ENCODE data around the gene CTDNEP1.

Gene CTDNEP1

DNA sequence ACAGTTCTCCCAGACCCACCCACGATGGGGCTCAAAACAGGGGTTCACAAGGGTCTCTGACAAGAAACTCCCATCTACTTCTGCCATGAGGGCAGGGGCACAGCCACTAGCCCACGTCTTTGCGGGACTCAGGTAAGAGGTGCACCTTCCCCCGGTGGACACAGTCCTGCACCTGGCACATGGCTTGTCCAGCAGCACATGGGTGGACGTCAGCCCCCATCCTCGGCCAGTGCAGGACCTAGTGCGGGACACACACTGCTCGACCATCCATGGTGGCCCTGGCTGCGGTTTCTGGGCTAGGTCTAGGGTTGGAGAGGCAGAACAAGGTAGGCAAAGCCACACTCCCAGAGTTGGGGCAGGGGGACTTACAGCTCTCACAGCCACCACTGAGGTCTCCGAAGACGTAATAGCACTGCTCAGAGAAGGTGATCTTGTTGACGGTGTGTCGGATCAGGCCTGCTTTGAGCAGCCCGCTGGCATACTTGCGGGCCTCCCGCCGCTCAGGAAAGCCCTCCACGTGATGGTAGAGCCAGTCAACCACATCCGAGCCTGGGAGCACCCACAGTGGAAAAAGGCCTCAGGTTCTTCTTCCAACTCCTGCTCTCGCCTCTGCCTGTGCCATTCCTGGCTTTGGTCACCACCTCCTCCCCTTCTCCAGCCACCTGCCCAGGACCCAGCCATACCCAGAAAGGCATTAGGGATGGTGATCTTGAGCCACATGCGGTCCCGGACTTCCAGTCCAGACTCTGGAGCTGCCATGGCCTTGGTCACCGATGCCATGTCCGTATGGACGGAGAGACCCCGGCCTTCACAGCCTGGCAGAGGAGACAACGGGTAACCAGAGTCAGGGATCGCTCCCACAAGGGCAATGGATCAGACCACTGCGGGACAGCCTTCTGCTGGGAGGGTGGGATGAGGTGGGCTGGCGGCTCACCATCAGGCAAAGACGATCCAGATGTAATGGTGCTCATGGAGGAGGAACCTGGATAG is 24.5 kb downstream of the CTDNEP1 start:
- DNase-seq, result no peak

DNA sequence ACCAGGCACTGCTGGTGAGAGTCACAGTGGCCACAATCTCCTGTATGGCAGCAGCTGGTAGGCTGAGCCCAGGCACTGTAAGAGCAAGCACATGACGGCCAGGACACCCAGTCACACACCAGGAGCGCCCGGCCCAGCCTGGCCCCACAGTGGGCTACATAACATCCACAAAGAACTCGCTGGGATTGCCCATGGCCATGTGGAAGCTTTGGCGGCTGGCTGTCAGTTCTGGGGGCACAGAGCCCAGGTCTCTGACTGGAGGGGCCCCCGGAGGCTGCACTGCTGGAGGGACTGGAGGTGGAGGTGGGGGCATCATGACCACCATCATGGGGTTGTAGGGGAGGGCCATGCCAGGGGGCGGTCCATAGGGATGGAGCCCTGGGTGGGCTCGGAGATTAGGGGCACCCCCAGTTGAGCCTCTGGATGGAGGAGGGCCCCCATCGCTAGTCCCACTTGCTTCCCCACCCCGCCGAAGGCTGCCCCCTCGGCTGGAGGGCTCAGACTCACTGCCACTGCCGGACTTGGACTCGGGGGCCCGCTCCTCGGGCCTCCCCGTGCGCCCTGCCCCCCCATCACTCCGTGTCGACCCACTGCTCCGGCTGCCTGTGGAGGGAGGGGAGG is 25.7 kb downstream of the CTDNEP1 start:
- DNase-seq, result no peak

DNA sequence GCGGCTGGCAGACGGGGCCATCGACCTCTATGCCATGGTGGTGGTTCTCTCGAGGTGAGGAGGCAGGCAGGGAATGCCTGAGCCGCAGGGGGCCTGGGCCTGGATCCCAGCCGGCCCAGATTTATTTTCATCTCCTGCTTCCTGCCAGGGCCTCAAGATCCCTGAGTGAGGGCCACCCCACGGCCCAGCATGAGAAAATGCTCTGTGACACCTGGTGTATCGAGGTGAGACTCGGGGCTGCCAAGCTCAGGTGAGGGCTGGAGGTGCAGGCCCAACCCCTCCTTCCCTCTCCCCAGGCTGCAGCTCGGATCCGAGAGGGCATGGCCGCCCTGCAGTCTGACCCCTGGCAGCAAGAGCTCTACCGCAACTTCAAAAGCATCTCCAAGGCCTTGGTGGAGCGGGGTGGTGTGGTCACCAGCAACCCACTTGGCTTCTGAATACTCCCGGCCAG is 26.8 kb downstream of the CTDNEP1 start:
- no peak for DNase-seq

DNA sequence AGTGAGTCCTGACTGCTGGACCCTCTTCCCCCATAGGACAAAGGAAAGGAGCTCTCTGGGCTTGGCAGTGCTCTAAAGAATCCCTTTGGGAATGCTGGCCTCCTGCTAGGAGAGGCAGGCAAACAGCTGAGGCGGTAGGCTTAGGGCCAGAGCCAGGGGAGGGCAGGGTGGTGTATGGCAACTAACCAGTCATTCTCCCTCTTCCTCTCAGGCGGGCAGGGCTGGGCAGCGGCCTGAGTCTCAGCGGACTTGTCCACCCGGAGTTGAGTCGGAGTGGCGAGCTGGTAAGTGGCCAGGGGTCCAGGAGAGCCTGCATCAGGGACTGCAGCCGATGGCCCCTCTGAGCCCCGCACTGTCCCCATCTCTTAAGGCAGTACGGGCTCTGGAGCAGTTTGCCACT is 27.4 kb downstream of the CTDNEP1 start:
- no peak for DNase-seq

DNA sequence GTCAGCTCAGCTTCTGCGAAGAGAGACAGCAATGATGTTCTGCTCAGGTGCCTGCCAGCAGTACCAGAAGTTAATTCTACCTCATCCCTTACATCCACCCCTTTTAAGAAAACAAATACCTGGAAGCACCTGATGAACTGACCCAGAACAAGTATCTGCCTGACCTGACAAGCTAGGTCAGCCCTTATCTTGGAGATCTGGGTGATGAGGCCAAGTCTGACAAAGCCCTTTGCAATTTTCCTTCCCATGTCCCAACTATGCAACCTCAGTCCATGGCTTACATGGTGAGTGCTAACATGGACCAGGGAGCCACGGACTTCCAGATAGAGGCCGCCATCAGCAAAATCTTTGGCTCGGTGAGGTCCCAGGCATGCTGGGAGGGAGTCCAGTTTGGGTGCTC is 28.2 kb downstream of the CTDNEP1 start:
- no peak for DNase-seq

DNA sequence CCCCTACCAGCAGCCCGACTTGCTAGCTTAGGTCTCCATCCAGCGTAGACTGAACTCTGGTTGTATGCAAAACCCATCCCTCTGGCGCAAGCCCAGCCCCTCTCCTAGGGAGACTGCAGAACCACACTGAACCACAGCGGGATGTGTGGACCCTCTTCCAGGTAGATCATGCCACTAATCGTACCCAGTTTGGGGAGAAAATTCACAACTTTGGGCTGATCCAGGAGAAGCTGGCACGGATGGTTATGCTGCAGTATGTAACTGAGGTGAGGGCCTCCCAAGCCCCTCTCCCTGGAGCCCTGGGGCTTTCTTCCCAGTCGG is 28.6 kb downstream of the CTDNEP1 start:
- DNase-seq, result no peak

DNA sequence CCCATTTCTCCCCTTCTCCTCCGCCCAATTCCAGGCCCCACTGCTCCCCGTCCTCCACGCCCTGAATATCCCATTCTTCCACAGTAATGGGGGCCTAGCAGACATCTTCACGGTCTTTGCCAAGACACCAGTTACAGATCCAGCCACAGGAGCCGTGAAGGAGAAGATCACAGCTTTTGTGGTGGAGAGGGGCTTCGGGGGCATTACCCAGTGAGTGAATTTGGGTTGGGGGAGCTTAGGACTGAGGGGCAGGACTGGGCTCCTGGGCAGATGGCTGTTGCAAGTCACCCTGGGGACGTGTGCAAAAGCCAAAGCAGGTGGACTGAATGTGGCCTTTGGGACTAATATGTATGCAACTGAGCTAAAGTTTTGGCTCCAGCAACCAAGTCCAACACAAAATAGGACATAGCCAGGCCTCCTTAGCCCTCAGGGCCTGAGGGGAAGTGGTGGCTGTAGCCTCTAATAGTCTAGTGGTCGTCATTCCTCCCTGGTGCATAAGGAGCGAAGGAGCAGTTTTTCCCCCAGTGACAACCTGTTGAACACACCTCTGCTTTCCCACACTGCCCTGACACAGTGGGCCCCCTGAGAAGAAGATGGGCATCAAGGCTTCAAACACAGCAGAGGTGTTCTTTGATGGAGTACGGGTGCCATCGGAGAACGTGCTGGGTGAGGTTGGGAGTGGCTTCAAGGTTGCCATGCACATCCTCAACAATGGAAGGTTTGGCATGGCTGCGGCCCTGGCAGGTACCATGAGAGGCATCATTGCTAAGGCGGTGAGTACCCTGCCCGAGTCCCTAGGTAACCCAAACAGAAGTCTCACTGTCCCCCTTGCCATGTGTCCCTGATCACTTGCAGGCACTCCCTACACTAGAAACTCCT is 29.2 kb downstream of the CTDNEP1 start:
- DNase-seq, result no peak

DNA sequence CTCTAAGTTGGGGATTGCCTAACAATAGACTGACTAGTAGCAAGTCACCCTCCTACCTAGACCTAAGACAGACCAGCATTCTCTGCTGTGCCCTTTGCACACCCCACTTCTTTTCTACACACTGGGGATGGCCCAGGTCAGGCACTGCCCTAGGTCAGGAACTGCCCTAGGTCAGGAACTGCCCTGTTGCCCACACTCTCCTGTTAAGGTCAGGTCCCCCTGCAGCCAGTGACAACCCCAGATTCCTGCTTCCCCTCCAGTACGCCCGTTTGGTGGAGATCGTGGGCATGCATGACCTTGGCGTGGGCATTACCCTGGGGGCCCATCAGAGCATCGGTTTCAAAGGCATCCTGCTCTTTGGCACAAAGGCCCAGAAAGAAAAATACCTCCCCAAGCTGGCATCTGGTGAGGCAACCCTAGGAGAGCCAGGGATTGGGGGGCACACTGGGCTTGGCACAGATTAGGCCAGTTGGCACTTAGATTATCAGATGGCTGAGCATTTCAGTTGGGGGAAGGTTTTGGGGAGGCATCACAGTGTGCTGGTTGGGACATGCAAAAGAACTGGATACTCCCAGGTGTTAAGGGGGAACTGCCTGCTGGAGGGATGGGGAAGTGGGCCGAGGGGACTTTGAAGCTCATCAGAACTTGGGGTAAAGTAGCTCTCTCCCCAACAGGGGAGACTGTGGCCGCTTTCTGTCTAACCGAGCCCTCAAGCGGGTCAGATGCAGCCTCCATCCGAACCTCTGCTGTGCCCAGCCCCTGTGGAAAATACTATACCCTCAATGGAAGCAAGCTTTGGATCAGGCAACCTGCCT is 30.0 kb downstream of the CTDNEP1 start:
- DNase-seq, result no peak

DNA sequence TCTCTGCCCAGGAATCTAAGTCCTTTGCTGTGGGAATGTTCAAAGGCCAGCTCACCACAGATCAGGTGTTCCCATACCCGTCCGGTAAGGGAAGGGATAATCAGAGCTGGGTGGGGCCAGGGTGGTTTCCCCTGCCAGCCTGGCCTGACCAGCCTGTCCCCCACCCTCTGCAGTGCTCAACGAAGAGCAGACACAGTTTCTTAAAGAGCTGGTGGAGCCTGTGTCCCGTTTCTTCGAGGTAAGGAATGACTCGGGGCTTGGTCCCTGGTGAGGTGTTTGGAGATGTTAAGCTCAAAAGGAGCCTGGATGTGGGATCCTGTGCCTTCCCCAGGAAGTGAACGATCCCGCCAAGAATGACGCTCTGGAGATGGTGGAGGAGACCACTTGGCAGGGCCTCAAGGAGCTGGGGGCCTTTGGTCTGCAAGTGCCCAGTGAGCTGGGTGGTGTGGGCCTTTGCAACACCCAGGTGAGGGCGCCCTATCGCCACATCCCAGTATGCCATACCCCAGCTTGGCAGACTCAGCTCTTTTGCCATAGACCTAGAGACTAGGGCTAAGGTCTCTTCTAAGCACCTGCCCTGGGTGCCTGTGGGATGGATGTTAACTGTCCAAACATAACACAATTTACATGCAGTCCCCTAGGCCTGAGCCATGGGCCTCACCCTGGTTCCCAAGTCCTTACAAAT is 30.8 kb downstream of the CTDNEP1 start:
- DNase-seq, result peak; percentile 65

DNA sequence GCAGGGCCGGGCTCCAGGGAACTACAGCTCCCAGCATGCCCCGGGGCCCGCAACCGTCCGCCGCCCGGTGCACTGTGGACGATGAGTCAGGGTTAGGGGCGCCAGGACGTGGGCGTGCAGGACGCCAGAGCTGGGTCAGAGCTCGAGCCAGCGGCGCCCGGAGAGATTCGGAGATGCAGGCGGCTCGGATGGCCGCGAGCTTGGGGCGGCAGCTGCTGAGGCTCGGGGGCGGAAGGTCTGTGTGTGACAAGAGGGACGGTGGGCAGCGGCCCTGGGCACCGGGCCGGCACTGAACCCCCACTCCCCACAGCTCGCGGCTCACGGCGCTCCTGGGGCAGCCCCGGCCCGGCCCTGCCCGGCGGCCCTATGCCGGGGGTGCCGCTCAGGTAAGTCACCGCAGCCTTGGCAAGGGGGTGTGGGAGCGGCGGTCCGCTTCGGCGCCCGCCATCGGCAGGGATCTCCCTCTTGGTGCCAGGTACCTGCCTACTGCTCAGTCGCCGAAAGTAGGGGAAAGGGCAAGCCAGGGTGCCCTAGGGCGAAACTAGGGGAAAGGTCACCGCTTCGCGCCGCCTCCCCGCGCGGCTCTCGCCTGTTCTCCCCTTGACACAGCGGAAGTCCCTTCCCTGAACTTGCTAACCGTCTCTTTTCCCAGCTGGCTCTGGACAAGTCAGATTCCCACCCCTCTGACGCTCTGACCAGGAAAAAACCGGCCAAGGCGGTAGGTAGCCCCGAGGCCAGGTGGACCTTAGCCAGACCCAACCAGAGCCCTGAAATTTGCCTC is 31.5 kb downstream of the CTDNEP1 start, which contains the start of the genes ACADVL and DLG4:
Gene ACADVL (plus strand): TSS at position 127 of the 781 bp plus-strand sequence. CDS start 47 bp downstream, at position 174.
Gene DLG4 (minus strand): TSS at position 25 of the 781 bp plus-strand sequence.
- DNase-seq, result peak; percentile 80

DNA sequence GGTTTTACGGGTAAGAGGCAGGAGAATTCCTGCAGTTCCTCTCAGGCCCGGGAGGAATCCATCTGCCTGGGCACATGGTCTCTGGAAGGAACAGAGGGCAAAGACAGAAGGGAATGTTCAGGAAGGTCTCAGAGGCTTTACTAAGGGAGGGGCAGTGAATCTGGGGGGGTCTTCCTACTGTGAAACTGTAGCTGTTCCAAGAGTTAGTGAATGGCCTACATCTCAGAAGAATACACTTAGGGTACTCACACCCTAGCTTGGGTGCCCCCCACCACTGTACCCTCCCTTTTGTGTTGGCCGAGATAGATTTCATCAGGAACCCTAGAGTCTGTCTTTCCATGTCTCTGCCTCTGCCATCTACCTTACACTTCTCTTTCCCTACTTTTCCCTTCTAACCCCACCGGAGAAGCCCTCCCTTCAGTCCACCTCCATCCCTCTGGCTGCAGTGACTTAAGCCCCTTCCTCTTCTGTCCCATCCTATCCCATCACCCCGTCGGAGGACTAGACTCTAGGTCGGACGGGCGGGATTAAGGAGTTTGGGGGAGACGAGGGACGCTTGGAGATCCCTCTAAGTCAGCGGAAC is 32.2 kb downstream of the CTDNEP1 start:
- no peak for DNase-seq

DNA sequence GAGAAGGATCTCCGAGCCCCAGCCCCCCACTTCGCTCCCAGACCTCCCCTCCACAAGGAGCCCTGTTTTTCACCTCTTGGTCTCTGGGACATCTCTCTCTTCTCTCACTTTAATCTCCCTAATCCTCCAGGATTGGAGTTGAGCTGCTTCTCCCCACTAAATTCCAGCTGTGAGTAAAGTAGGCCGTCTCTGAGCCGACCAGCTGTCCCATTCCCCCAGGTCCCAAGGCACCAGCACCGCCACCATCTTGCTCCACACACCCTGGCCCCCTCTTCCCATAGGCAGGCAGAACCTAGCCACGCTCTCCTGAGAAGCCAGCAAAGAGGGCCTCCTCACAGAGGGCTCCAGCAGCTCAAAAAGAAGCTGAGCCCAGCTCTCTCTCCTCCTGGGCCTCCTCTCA is 32.8 kb downstream of the CTDNEP1 start:
- no peak for DNase-seq

DNA sequence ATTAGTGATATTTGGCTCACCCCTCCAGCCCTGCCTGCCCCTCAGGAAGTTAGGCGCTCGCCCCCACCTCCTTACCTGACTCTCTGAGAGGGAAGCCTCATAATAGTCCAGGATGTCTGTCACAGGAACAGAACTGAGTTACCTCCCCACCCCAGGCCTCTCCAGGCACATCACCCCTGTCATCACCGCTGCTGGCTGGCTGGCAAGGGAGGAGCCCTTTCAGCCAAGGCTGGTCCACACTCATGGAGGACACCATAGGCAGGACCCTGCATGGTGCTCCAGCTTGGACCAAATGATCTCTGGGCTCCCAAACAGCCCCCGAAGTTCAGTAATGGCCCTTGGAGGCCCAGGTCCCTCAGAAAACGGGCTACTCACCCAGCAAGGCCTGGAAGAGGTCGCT is 33.4 kb downstream of the CTDNEP1 start:
- DNase-seq, result no peak

DNA sequence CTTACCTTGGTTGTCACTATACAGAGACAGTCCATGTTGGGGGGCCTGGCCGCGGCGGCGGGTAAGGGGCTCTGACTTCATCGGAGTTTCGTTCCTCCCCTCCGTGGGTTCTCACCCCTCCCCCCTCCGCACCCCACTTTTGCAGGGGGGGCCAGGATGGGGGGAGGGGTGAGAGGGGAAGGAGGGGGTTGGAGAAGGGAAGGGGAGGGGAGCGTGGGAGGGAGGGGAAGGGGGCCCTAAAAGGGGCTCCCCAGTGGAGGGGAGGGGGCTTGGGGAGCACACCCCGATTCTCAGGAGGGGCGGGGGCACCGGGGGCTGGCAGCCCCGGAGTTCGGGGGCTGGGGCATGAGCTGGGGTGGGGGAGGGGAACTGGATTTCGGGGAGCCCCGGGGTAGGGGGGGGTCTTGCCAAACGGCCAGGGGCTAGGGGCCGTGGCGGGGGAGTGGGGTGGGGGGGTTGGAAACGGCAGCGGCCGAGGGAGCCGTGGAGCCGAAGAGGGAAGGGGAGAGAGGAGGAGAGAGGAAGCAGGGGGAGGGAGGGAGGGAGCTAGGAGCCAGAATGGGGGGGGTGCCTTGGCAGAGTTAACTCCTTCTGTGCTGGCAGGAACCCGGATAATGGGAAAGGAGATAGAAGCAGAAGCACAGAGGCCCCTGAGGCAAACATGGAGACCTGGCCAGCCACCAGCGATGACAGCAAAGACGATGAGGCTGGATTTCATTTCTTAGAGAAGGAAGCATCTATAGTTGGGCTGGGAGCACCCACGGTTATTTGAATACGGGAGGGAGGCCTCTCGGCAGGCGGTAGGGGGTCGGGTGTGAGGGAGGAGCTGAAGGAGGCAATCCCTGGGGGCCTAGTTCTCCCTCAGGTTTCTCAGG is 34.2 kb downstream of the CTDNEP1 start:
- DNase-seq, result no peak

DNA sequence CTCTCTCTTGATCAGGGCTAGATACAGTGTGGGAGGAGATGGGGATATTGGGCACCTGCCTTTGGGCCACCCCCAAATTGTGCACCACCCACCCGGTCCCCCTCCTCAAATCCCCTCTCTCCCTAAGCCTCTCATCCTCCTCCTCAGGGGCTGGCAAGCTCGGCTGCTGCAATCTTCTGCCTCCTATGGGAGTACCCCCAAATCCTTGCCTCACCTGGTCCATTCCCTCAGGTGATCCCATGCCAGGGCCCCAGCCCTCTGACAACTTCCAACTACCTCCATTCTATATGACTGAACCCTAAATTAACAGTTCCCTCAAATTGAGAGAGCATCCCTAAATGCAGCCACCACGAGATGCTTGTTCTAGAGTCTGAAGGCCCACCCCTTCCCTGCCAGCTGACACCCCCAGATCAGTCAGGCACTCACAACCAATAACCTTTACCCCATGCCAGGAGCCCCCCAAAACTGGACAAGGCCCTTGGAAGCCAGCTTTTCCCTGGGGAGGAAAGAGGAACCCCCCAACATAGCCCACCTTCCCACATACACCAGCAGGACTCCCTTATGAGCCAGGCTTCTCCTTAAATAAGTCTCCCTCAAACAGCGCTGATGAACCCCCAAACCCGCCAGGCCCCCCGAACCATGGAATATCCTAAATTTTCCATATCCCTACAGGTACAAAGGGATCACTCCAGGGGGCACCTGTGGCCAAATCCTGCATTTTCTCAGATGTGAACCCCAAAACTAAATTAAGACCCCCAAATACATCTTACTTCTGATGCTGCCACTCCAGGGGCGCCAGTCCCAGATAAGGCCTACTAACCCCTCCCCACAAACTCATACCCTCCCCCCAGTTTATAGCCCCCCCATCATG is 35.1 kb downstream of the CTDNEP1 start:
- DNase-seq, result no peak

DNA sequence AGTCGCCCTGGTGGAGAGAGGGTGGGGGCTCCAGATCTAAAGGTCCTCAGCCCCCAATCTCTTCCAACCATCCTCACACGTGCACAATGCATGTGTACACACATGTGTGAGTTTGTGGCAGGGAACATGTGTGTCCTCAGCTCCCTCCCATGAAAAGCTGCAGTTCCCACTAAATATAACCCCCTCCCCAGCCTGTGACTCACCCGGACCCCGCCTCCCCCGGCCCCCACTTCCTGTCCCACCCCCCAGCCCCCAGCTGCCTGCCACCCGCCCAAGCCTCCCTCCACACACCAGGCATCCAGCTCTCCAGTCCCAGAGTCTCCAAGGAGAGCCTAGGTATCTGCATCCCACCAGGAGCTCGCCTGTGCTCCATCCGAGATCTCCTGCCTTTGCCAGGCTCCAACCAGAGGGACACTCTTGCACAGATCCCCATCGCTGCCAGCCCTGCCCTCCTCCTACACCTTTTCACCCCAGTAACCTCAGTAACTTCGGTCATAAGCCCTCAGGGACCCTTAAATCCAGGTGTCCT is 35.8 kb downstream of the CTDNEP1 start:
- no peak for DNase-seq

DNA sequence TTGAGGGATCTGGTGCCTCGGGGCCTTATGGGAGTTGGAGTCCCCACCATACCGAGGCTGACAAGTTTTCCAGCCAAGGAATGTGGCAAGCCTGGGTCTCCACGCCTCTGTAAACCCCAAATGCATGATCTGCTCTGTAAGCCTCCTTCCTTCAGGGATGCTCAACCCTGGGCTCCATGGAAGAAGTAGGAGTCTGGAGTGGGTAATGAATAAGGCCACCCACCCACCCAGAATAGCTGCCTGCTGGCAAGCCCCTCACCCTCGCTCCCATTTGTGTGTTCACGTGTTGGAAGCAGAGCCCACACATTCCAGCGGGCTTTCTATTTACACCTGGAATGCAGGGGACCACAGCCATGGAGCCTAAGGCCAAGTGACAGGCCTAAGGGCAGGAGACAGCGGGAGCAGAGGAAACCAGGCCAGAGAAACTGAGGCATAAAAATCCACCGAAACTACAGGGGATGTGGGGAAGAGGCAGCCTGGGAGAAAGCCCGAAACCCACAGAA is 36.3 kb downstream of the CTDNEP1 start:
- DNase-seq, result no peak

Measured in activated naive CD4-positive, alpha-beta T cell treated with Interleukin-2 at 50 U/mL for 16 hours (primary cell).